ENCODE results near the gene DRAM2. TPM values are rescaled to one million over a fixed set of nuclear protein-coding genes. Genes with fewer than 3 reads are reported as not detected.

DRAM2 gene
- 26.1 TPM for total RNA-seq
- long read RNA-seq, partial matches to known transcripts, result 2 of 27 reads
- long read RNA-seq, other reads (novel, unspliced or antisense), result 25 of 27 reads

GRCh38 chr1:111139956-111140679, at the start of gene DRAM2, which contains the start of gene CEPT1:
TSS of gene DRAM2 (minus strand) at chr1:111140093. CDS start at chr1:111131554, 8,539 bp downstream.
TSS of gene CEPT1 (plus strand) at chr1:111140223. CDS start at chr1:111147715, 7,492 bp downstream.
- intact Hi-C loops (cut with DNase I), result loop anchor here (5.0 kb wide), 1 partner anchor 178 kb away; the partner anchor contains the start of gene LRIF1
- DNase-seq (ENCODE audit: low spot score), result peak; percentile 97

GRCh38 chr1:111184663-111185062, 44.8 kb upstream of the DRAM2 start:
- intact Hi-C loops (cut with DNase I), result no loop called here
- no peak for DNase-seq (ENCODE audit: low spot score)

DNA sequence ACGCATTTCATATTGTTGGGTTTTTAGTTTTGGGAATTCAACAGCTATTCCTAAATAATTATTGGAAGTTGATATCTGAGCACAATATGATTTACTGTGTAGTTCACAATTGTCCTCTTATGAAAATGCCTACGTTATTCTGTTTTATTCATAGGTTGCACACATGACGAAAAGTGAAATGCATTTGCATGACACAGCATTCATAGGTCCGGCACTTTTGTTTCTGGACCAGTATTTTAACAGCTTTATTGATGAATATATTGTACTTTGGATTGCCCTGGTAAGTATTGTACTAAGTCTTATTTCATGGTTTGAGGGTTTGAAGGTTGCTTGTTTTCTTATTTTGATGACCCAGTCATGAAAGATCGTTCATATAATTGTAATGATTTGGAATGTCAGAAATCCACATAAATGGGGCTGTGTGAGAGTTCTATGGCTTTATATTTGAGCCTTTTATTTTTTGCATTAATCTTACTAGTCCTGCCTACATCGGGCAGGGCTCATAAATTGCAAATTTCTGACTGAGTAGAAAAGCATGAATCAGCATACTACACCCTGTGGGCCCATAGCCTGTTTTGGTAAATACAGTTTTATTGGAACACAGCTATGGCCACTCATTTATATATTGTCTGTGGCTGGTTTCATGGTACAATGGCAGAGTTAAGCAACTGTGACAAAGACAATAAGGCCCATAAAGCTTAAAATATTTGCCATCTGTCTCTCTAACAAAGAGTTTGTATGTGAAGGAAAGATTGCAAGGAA, 43.6 kb upstream of the DRAM2 start:
- intact Hi-C loops (cut with DNase I), result no loop called here
- no peak for DNase-seq (ENCODE audit: low spot score)

DNA sequence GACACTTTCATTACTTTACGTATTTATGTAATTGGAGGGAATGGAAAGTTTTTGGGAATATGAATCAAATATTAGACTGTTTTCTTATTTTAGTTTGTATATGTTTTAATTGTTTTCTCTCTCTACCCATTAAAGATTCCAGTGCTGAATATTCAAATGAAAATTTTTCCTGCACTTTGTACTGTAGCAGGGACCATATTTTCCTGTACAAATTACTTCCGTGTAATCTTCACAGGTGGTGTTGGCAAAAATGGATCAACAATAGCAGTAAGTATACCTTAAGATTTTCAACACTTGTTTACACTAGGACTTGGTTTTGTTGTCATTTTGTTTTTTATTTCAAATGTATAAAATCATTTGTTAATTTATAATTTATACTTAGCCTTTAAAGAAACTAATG, 42.2 kb upstream of the DRAM2 start:
- no peak for DNase-seq (ENCODE audit: low spot score)
- intact Hi-C loops (cut with DNase I), result no loop called here

DNA sequence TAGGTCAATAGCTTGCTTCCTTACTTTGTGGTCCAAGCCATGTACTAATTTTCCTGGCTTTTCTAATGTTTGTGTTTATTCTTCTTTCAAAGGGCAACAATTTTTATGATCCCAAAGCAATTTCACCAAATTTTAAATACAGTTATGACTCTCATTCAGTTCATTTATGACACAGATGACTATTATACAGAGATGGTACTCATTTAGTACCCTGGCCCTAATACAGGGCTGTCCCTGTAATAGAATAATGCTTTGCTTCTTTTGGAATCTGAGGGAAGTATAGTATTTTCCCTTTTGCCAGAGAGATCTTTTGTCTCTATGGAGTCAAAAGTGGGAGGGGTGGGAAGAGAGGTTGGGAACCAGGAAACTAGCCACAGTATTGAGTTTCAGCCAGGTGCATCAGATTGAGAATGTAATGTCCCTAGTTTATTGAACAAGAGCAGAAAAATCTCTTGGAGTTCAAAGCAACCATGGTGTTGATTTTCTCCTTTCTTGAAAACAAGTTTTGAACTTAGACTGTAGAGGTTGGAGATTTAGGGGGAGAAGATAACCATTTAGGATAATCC, 40.2 kb upstream of the DRAM2 start:
- no peak for DNase-seq (ENCODE audit: low spot score)
- intact Hi-C loops (cut with DNase I), result no loop called here

- intact Hi-C loops (cut with DNase I), result no loop called here
Observed at GRCh38 chr1:111176678-111177077, 36.8 kb upstream of the DRAM2 start.

GRCh38 chr1:111175349-111175748, 35.5 kb upstream of the DRAM2 start:
- no peak for DNase-seq (ENCODE audit: low spot score)
- intact Hi-C loops (cut with DNase I), result no loop called here

More at GRCh38 chr1:111176678-111177077, 36.8 kb upstream of the DRAM2 start:
- DNase-seq (ENCODE audit: low spot score), result no peak

- DNase-seq (ENCODE audit: low spot score), result no peak
- intact Hi-C loops (cut with DNase I), result no loop called here
Observed at GRCh38 chr1:111174070-111174469, 34.2 kb upstream of the DRAM2 start.

- DNase-seq (ENCODE audit: low spot score), result no peak
- intact Hi-C loops (cut with DNase I), result no loop called here
Observed at GRCh38 chr1:111172463-111172862, 32.6 kb upstream of the DRAM2 start.

GRCh38 chr1:111164151-111164550, 24.3 kb upstream of the DRAM2 start:
- intact Hi-C loops (cut with DNase I), result no loop called here
- DNase-seq (ENCODE audit: low spot score), result no peak

DNA sequence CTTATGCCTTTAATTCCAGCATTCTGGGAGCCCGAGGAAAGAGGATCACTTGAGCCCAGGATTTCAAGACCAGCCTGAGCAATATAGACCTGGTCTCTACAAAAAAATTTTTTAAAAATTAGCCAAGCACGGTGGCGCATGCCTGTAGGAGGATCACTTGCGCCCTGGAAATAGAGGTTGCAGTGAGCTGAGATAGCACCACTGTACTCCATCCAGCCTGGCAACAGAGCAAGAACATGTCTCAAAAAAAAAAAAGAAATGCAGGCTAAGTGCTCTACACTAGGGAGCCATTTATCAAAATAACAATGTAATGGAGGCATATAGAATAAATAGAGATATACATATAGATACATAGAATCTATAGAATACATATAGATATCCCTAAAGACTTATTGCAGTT, 23.5 kb upstream of the DRAM2 start:
- no peak for DNase-seq (ENCODE audit: low spot score)
- intact Hi-C loops (cut with DNase I), result no loop called here

- intact Hi-C loops (cut with DNase I), result no loop called here
- DNase-seq (ENCODE audit: low spot score), result no peak
Observed at GRCh38 chr1:111162488-111162880, 22.6 kb upstream of the DRAM2 start.

GRCh38 chr1:111161843-111162487, 22.1 kb upstream of the DRAM2 start:
- no peak for DNase-seq (ENCODE audit: low spot score)
- intact Hi-C loops (cut with DNase I), result no loop called here

GRCh38 chr1:111157431-111157830, 17.5 kb upstream of the DRAM2 start:
- intact Hi-C loops (cut with DNase I), result no loop called here
- DNase-seq (ENCODE audit: low spot score), result no peak

- intact Hi-C loops (cut with DNase I), result no loop called here
- DNase-seq (ENCODE audit: low spot score), result no peak
Observed at GRCh38 chr1:111154021-111154999, 14.4 kb upstream of the DRAM2 start.

DNA sequence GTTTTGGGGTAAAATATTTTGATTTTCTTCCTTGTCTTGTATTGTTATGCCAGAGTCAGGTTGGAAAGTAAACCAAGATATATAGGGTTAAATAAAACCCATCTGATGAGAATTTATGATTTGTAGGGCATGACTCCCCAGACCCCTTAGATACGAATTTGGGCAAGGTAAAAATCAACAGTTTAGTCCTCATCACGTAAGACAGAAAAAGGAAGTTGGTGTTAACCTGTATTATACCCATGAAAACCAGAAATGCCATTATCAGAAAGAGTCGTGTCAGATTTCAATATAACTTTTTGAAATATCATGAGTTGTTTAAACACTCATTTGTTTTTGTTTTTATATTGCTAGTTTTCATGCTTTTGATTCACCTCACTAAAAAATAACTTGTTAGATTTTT, 11.9 kb upstream of the DRAM2 start:
- intact Hi-C loops (cut with DNase I), result no loop called here
- no peak for DNase-seq (ENCODE audit: low spot score)

DNA sequence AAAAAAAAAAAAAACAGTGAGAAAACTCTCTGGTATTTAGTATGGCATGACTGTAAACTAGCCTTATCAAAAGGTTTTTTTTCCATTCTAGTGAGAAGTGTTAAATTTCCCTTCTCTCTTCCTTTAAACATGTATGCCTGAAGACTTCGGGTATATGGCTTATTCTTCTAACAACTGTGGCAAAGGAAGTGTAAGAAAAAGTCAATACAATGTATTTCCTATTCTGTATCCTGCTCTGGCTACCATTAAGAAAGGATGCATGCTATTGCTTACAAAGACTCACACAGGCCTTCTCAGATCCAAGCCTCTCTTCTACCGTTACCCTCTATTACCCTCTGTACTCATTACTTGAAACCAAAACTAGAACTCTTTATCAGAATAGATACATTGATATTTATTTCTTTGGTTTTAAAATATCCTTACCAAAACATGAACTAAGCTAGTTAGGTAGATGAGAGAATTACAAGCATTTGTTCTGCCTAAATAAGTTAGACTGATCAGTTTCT, 8.5 kb upstream of the DRAM2 start:
- intact Hi-C loops (cut with DNase I), result no loop called here
- DNase-seq (ENCODE audit: low spot score), result no peak

DNA sequence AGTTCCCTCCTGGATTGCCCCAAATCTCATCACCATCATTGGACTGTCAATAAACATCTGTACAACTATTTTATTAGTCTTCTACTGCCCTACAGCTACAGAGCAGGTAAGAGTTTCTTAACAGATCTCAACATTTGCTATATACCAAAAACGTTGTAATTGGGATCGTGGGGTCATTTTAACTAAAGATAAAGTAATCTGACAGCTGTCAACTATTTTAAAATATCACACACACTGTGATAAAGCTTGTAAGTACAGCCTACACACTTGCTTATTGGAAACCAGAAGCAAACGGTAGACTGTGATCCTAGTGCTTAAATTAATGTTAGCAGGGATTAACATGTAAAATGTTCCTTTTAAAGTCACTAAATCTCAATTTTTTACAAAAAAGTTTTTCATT, 8.1 kb upstream of the DRAM2 start:
- intact Hi-C loops (cut with DNase I), result no loop called here
- no peak for DNase-seq (ENCODE audit: low spot score)
